K562 treated with DMSO at 1 percent for 4 hours (cell line): ENCODE data around the gene PLA2G4D. TPM values are rescaled to one million over a fixed set of nuclear protein-coding genes. Genes with fewer than 3 reads are reported as not detected.

ENCODE experiments used
- total RNA-seq: library from RNA; unstranded; fragments of 300-600 nt; gene quantifications from 2 replicates; pipeline ENCODE4 v1.2.3, GENCODE V29; 2022; ENCODE audit not compliant: insufficient read depth

The PLA2G4D gene
- not detected in 2 replicates for total RNA-seq

GRCh38 chr15:42094512-42094963, at the start of gene PLA2G4D:
Gene PLA2G4D (minus strand): TSS chr15:42094562. CDS start chr15:42094459, 103 bp downstream.

GRCh38 chr15:42020713-42021273, 73.6 kb downstream of the PLA2G4D start, which contains the start of gene PLA2G4E:
Gene PLA2G4E (minus strand): TSS chr15:42021042. CDS start chr15:42021030, 12 bp downstream.

Other genes with a start within 250 kb of the PLA2G4D start
- not detected in 2 replicates for gene SPTBN5, start 200.5 kb downstream of the PLA2G4D start, total RNA-seq
- gene EHD4, start 122.0 kb downstream of the PLA2G4D start, total RNA-seq, result 5.7 and 7.3 TPM in 2 replicates
- gene PLA2G4E, start 73.5 kb downstream of the PLA2G4D start, total RNA-seq, result not detected in 2 replicates
- gene PLA2G4F, start 62.1 kb upstream of the PLA2G4D start, total RNA-seq, result not detected in 2 replicates
- gene VPS39, start 113.7 kb upstream of the PLA2G4D start, total RNA-seq, result 25.3 and 27.2 TPM in 2 replicates
- gene GANC, start 178.6 kb upstream of the PLA2G4D start, total RNA-seq, result 8.3 and 8.7 TPM in 2 replicates
- gene TMEM87A, start 178.9 kb upstream of the PLA2G4D start, total RNA-seq, result 12.3 and 21.4 TPM in 2 replicates